BJ (cell line): Measurements from ENCODE around the gene USF1. TPM values are rescaled to one million over a fixed set of nuclear protein-coding genes. Genes with fewer than 3 reads are reported as not detected.

Source experiments
- CTCF ChIA-PET: fragments of 350-600 bp; formaldehyde crosslinking; extraction: SDS; loops from one replicate; lab custom pipeline; 2021; ENCODE audit warnings: antibody characterized with exemption, inconsistent platforms; lab: Yijun Ruan, JAX
- POLR2A ChIA-PET: fragments of 300-600 bp; sonication (Branson Sonifier 250); formaldehyde crosslinking; extraction: SDS; loops from one replicate; lab custom pipeline; 2021; ENCODE audit warnings: antibody characterized with exemption; lab: Charles Lee
- DNase-seq: peaks from one replicate; pipeline ENCODE4 v3.0.0-alpha.2; 2011; ENCODE audit warnings: low read depth
- H3K27me3 ChIP-seq: 2 replicates; pipeline ENCODE4 v1.6.0; 2011; ENCODE audit warnings: low read length; ENCODE audit not compliant: control insufficient read depth, insufficient read depth
- H3K36me3 ChIP-seq: 2 replicates; pipeline ENCODE4 v1.5.1; 2011; ENCODE audit warnings: low read length; ENCODE audit not compliant: control insufficient read depth, insufficient read depth
- H3K4me3 ChIP-seq: 2 replicates; pipeline ENCODE4 v1.5.1; 2011; ENCODE audit warnings: low read depth, mild to moderate bottlenecking, control low read depth, low read length
- polyA minus RNA-seq: library from RNA; depleted of rRNA, polyadenylated mRNA; stranded (reverse); fragments of >200 nt; gene quantifications from 2 replicates; pipeline ENCODE4 v1.2.3, GENCODE V29; 2011; rRNA and poly(A)+ RNA removed
- polyA plus RNA-seq: library from polyadenylated mRNA; depleted of rRNA; stranded (reverse); fragments of >200 nt; gene quantifications from 2 replicates; pipeline ENCODE4 v1.2.3, GENCODE V29; 2011; rRNA removed
- TF ChIP-seq, protein P1 (sequence below): IDR thresholded peaks from 2 replicates; pipeline ENCODE4 v1.5.1; 2011; ENCODE audit warnings: low read depth, mild to moderate bottlenecking, control low read depth, inconsistent platforms, low read length, moderate library complexity; ENCODE audit not compliant: insufficient read depth

USF1 gene
- polyA plus RNA-seq (33.0 and 40.4 TPM in 2 replicates), polyA minus RNA-seq (57.8 and 93.4 TPM in 2 replicates)

DNA sequence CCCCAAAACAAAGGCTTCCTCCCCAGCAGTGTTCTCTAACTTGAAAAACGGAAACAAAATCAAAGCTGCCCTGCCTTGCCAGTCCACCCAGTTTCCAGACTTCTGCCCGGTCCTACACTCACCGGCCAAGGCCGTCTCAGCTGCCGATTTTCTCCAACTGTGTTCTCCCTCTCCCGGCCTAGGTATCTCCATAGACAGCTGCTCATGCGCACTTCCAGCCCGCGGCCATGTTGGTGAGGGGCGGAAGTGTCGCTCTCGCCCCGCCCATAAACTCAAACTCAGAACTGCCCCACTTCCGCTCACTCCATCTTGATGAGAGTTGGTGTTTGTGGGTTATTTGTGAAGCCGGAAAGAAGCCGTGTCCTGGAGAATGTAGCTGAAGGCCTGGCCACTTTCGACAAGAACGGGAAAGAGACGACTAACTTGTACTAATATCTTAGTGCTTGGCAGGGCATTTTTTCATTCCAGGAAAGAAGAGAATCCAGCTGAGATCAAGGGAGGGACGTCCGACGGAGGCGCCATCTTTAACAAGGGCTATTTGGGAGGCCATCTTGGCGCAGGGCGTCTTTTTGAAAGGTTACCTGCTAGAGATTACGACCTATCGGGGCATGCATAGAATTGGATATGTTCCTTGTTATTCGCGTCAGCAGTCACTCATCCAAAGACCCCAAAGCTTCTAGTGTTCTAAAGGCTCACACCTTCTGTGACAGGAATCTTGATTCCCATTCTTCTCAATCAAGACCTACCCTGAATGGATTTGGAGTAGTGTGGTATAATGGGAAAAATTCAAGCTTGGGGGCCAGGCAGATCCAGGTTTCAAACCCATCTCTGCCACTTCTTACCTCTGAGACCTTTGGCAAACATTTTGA is at the start of gene USF1:
Gene USF1, minus strand, starts transcription at position 242 of the 869 bp plus-strand sequence. CDS start 2,702 bp downstream, outside the sequence.
- DNase-seq = peak; percentile 74
- POLR2A ChIA-PET = interaction anchor here (0.6 kb wide), 1 partner anchor 107 kb away, joined by 3 read pairs; no protein-coding TSS in a partner anchor

DNA sequence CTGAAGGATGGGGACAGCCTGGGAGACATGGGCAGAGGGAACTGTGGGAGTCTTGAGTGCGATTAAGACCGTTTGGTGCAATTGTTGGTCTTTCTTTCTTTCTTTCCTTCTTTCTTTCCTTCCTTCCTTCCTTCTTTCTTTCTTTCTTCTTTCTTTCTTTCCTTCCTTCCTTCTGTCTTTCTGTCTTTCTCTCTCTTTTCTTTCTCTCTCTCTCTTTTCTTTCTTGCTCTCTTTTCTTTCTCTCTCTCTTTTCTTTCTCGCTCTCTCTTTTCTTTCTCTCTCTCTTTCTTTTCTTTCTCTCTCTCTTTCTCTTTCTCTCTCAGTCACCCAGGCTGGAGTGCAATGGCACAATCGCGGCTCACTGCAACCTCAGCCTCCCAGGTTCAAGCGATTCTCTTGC is 49.5 kb upstream of the USF1 start:
- ChIA-PET CTCF (interaction anchor here (5.4 to 8.9 kb wide), 3 partner anchors 9 to 96 kb away, joined by 80 to 132 read pairs (median 96); partner anchors contain the start of genes ARHGAP30 and NECTIN4), POLR2A (no interaction called here)
- TF ChIP-seq, protein P1, sequence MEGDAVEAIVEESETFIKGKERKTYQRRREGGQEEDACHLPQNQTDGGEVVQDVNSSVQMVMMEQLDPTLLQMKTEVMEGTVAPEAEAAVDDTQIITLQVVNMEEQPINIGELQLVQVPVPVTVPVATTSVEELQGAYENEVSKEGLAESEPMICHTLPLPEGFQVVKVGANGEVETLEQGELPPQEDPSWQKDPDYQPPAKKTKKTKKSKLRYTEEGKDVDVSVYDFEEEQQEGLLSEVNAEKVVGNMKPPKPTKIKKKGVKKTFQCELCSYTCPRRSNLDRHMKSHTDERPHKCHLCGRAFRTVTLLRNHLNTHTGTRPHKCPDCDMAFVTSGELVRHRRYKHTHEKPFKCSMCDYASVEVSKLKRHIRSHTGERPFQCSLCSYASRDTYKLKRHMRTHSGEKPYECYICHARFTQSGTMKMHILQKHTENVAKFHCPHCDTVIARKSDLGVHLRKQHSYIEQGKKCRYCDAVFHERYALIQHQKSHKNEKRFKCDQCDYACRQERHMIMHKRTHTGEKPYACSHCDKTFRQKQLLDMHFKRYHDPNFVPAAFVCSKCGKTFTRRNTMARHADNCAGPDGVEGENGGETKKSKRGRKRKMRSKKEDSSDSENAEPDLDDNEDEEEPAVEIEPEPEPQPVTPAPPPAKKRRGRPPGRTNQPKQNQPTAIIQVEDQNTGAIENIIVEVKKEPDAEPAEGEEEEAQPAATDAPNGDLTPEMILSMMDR = no peak
- H3K36me3 ChIP-seq = no peaks in the 10 kb centered on the region
- H3K27me3 ChIP-seq = no peaks in the 10 kb centered on the region
- DNase-seq = no peak
- H3K4me3 ChIP-seq = no peak overlapping the region

More for the DNA sequence above, at the start of gene USF1:
- CTCF ChIA-PET = interaction anchor here (0.7 to 4.5 kb wide), 19 partner anchors 8 to 94 kb away, joined by 3 to 46 read pairs (median 4); partner anchors contain the start of genes DEDD, KLHDC9 and NECTIN4
- Histone ChIP-seq H3K27me3 (no peaks in the 10 kb centered on the region), H3K4me3 (peak within 1 kb of the TSS; percentile 70), H3K36me3 (peaks cover 14% of the 10 kb centered on the region)
- TF ChIP-seq, protein P1 = no peak

DNA sequence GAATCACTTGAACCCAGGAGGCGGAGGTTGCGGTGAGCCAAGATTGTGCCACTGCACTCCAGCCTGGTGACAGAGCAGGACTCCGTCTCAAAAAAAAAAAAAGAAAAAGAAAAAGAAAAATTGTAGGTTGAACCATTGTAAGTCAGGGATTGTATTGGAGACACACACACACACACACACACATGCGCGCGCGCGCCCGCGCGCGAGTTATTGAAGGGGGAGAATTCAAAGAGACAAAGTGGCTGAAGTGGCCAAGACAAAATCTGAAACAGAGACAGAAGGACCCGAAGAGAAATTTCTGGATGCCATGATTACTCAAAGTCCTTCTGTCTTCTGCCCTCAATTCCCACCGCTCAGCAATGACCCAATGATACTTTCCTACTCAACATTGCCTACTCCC is 48.7 kb upstream of the USF1 start:
- H3K36me3 ChIP-seq = no peaks in the 10 kb centered on the region
- no peak overlapping the region for H3K4me3 ChIP-seq
- TF ChIP-seq, protein P1 = no peak
- no peak for DNase-seq
- ChIA-PET CTCF (interaction anchor here (1.1 to 8.9 kb wide), 4 partner anchors 9 to 106 kb away, joined by 3 to 132 read pairs (median 88); partner anchors contain the start of genes ARHGAP30 and NECTIN4), POLR2A (no interaction called here)
- no peaks in the 10 kb centered on the region for H3K27me3 ChIP-seq

DNA sequence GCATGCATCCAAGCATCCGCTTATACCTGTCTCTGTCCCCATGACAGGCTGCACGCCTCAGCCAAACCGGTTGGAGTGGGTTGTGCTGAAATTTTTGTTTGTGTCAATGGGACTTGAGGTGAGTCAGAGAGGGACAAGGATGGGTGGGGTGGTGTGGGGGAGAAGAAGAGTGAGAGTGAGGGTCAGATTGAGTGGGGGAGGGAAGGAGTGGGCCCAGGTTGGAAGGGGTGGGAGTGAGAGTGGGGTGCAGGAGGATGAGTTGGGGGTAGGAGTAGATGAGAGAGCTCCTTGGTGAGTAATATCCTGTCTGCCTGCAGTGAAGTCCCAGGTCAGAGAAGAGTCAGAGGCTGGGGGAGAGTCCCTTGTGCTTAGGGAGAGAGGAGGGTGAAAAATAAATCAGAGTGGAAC is 46.8 kb upstream of the USF1 start:
- DNase-seq = no peak
- TF ChIP-seq, protein P1 = no peak
- H3K27me3 ChIP-seq = no peaks in the 10 kb centered on the region
- no peaks in the 10 kb centered on the region for H3K36me3 ChIP-seq
- H3K4me3 ChIP-seq = no peak overlapping the region
- POLR2A ChIA-PET = interaction anchor here (0.5 kb wide), 1 partner anchor 71 kb away, joined by 3 read pairs; the partner anchor contains the start of gene F11R
- CTCF ChIA-PET = interaction anchor here (0.8 to 8.9 kb wide), 3 partner anchors 17 to 47 kb away, joined by 3 to 132 read pairs (median 4); partner anchors contain the start of genes ARHGAP30 and USF1
